NT2/D1 (cell line): ENCODE data around the gene ANK3.

Experiments
- DNase-seq: peaks from one replicate; pipeline ENCODE4 v3.0.0-alpha.2; 2011; ENCODE audit warnings: low read depth, low spot score
- H3K27me3 ChIP-seq: 2 replicates; pipeline ENCODE4 v1.6.0; 2011; ENCODE audit warnings: mild to moderate bottlenecking; ENCODE audit not compliant: insufficient read length, insufficient read depth
- H3K36me3 ChIP-seq: 2 replicates; pipeline ENCODE4 v1.6.1; 2011; ENCODE audit warnings: mild to moderate bottlenecking, low read length, mixed read lengths; ENCODE audit not compliant: insufficient read depth, insufficient read length
- H3K4me1 ChIP-seq: 2 replicates; pipeline ENCODE4 v1.5.1; 2011; ENCODE audit not compliant: insufficient read depth, insufficient read length
- H3K4me3 ChIP-seq: 2 replicates; pipeline ENCODE4 v1.5.1; 2011; ENCODE audit warnings: low read depth; ENCODE audit not compliant: insufficient read length
- H3K9ac ChIP-seq: 2 replicates; pipeline ENCODE4 v1.6.0; 2011; ENCODE audit warnings: low read depth; ENCODE audit not compliant: insufficient read length
- H3K9me3 ChIP-seq: 2 replicates; pipeline ENCODE4 v1.5.1; 2011; ENCODE audit warnings: mild to moderate bottlenecking, low read length; ENCODE audit not compliant: insufficient read depth
- SUZ12 ChIP-seq: IDR thresholded peaks from 2 replicates; pipeline ENCODE4 v1.6.1; 2011; ENCODE audit not compliant: insufficient read length, insufficient read depth; ENCODE audit errors: extremely low read depth
- YY1 ChIP-seq: IDR thresholded peaks from 2 replicates; pipeline ENCODE4 v1.6.1; 2011; ENCODE audit not compliant: insufficient read length, insufficient read depth
- ZNF274 ChIP-seq: IDR thresholded peaks from 2 replicates; pipeline ENCODE4 v1.6.1; 2011; ENCODE audit warnings: mild to moderate bottlenecking, low read depth, low read length

ANK3 gene

DNA sequence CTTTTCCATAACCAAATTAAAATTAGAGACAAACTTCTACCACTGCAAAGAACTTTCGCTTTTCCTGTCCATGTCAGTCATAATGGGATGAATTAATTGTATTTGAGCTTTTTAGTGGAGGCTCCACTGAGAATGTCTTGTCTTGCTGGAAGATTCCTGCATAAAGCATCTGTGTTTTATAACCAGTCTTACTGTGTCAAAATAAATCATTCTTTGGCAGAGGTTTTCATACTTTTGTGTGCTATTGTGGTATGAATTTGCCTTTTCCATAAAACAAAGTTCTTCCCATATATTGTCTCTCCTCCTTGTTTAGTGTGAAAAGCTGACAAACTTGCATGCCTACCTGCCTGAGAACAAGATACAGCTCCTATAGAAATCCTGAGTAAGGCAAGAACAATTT lies 358.5 kb downstream of the ANK3 start:
- Histone ChIP-seq H3K9me3 (no peaks in the 10 kb centered on the region), H3K27me3 (no peaks in the 10 kb centered on the region), H3K4me1 (no peaks in the 10 kb centered on the region), H3K4me3 (no peak overlapping the region), H3K36me3 (no peaks in the 10 kb centered on the region), H3K9ac (no peak overlapping the region)
- DNase-seq = no peak
- no peak for TF ChIP-seq YY1
- TF ChIP-seq ZNF274 = no peak
- no peak for TF ChIP-seq SUZ12

- H3K9me3 ChIP-seq = no peaks in the 10 kb centered on the region
- H3K4me3 ChIP-seq = no peak overlapping the region
- H3K4me1 ChIP-seq = no peaks in the 10 kb centered on the region
- no peaks in the 10 kb centered on the region for H3K36me3 ChIP-seq
- no peaks in the 10 kb centered on the region for H3K27me3 ChIP-seq
- DNase-seq = no peak
- TF ChIP-seq YY1 = no peak
- TF ChIP-seq SUZ12 = no peak
- TF ChIP-seq ZNF274 = no peak
- no peak overlapping the region for H3K9ac ChIP-seq
These were observed 360.2 kb downstream of the ANK3 start for GRCh38 chr10:60029475-60029874.

- no peaks in the 10 kb centered on the region for H3K9me3 ChIP-seq
- no peak overlapping the region for H3K4me3 ChIP-seq
- no peaks in the 10 kb centered on the region for H3K4me1 ChIP-seq
- TF ChIP-seq YY1 = no peak
- TF ChIP-seq ZNF274 = no peak
- H3K9ac ChIP-seq = no peak overlapping the region
- DNase-seq = no peak
- H3K36me3 ChIP-seq = no peaks in the 10 kb centered on the region
- H3K27me3 ChIP-seq = no peaks in the 10 kb centered on the region
These were observed 361.6 kb downstream of the ANK3 start for GRCh38 chr10:60028081-60028480.

- no peaks in the 10 kb centered on the region for H3K36me3 ChIP-seq
- no peak overlapping the region for H3K9ac ChIP-seq
- H3K9me3 ChIP-seq = no peaks in the 10 kb centered on the region
- H3K4me1 ChIP-seq = no peaks in the 10 kb centered on the region
- H3K4me3 ChIP-seq = no peak overlapping the region
- H3K27me3 ChIP-seq = no peaks in the 10 kb centered on the region
- no peak for DNase-seq
- TF ChIP-seq YY1 (no peak), ZNF274 (no peak)
These were observed 364.4 kb downstream of the ANK3 start for GRCh38 chr10:60025279-60025678.

DNA sequence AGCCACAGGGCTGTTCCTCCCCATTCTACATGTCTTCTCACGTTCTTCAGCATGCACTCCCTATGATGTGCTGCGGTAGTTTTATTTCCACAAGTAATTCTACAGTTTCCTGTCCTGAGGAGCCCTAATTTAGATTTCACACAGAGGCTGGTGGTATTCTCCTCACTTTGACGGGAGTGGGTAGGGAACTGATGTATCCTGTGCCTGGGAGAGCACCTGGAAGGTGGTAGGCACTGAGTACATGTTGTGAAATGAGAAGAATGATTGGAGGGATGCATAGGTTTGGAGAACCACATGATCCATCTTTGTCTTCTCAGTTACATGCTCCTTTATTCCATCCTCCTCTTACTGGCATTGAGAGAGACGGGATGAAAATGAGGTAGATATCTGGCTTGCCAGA lies 365.2 kb downstream of the ANK3 start:
- no peak overlapping the region for H3K9ac ChIP-seq
- no peaks in the 10 kb centered on the region for H3K4me1 ChIP-seq
- no peak for DNase-seq
- no peaks in the 10 kb centered on the region for H3K36me3 ChIP-seq
- TF ChIP-seq ZNF274 (no peak), SUZ12 (no peak), YY1 (no peak)
- no peaks in the 10 kb centered on the region for H3K9me3 ChIP-seq
- H3K4me3 ChIP-seq = no peak overlapping the region
- no peaks in the 10 kb centered on the region for H3K27me3 ChIP-seq

- no peak overlapping the region for H3K4me3 ChIP-seq
- H3K9ac ChIP-seq = no peak overlapping the region
- H3K27me3 ChIP-seq = no peaks in the 10 kb centered on the region
- no peak for DNase-seq
- H3K4me1 ChIP-seq = no peaks in the 10 kb centered on the region
- H3K9me3 ChIP-seq = no peaks in the 10 kb centered on the region
- H3K36me3 ChIP-seq = no peaks in the 10 kb centered on the region
- TF ChIP-seq ZNF274 (no peak), SUZ12 (no peak), YY1 (no peak)
These were observed 366.4 kb downstream of the ANK3 start for GRCh38 chr10:60023155-60023877.

GRCh38 chr10:60021361-60021760 lies 368.3 kb downstream of the ANK3 start:
- Histone ChIP-seq H3K27me3 (no peaks in the 10 kb centered on the region), H3K4me3 (no peak overlapping the region), H3K36me3 (no peaks in the 10 kb centered on the region), H3K9ac (no peak overlapping the region), H3K9me3 (0 out of 2 replicates have a peak, but pooled peaks cover under 1% of the 10 kb centered on the region), H3K4me1 (no peaks in the 10 kb centered on the region)
- DNase-seq = no peak
- TF ChIP-seq SUZ12 (no peak), ZNF274 (no peak)
